ENCODE results near the gene DSC1.

The DSC1 gene

DNA sequence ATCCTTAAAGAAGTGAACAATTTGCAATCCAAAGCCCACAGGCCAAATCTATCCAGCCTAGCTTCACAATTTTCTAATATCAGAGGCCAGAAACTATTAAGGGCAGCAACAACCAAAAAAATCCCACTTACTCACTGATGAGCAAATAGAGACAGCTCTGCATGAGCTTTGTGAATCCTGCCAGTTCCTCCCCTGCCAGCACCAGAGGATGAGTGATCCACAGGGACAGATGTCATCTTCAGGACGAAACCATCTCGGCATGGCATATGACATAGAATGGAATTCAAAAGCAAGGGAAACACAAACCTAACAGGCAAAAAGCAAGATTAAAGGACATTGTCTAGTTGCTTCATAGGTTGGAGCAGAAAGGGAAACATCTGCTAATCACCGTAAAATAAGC is 58.2 kb downstream of the DSC1 start:
- no peak for DNase-seq (ENCODE audit: low read depth in 2 of 2)

DNA sequence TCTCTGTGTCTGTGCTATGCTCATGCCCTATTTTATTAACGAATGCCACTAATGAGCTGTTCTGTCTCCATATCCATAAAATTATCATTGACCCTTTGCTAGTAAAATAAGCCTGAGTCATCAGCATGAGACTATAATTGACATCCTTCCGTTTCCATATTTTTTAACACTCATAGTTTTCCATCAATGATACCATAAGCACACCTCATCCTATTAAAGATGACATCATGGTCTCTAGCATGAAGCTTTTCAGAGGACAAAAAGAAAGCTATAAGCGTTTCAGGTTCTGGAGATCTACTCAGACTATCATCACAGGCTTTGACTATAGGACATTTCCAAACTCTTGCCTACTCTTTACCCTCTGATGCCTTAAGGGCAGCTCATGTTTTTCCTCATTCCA is 59.2 kb downstream of the DSC1 start:
- DNase-seq (ENCODE audit: low read depth in 2 of 2): no peak

DNA sequence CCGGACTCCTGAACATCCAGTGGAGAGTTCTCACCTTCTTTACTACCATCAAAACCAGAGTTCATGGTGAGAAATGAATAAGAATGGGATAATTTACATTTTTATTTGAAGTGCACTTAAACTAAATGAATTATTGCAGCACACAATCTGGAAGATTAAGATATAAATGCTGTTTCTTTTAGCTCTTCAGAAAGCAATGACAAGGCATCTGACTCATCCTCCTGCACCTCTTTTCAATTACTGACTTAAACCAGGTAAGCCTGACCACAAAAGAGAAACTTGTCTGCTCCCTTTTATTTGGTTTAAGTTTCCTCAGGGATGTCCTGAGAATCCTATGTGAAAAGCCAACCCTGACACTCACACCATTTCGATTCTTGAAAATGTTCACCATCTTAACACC is 59.7 kb downstream of the DSC1 start:
- DNase-seq (ENCODE audit: low read depth in 2 of 2): no peak

DNA sequence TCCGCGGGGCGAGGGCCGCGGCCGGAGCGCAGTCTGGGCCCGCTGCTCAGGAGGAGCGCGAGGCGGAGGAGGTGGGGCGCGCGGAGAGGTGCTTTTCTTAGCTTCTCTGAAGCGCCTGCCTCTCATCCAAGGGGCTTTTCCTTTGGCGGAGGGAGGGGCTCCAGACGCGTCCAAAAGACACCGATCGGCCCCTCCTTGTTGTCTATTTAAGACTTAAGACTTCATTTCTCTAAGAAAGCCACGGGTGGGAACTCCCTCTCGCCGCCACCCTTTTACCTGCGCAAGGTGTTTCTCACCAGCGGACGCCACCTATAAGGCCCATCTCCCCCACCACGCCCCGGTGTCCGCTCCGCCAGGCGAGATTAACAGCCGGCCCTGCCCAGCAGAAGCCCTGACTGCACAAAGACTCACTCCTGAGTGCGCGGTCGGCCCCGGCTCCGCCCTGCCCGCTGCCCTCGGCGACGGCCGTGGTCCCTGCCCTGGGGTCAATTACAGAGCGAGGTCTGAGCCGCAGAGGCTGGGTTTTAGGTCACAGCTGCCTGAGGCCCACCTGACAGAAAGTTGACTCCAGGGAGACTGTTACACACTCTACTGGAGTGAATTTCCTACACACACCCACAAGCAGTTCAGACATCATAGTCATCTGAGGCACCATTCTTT is 60.5 kb downstream of the DSC1 start, which contains the start of gene DSC2:
Gene DSC2 (minus strand): TSS at position 397 of the 660 bp plus-strand sequence. CDS start 450 bp downstream, outside the sequence.
- DNase-seq (ENCODE audit: low read depth in 2 of 2): no peak

DNA sequence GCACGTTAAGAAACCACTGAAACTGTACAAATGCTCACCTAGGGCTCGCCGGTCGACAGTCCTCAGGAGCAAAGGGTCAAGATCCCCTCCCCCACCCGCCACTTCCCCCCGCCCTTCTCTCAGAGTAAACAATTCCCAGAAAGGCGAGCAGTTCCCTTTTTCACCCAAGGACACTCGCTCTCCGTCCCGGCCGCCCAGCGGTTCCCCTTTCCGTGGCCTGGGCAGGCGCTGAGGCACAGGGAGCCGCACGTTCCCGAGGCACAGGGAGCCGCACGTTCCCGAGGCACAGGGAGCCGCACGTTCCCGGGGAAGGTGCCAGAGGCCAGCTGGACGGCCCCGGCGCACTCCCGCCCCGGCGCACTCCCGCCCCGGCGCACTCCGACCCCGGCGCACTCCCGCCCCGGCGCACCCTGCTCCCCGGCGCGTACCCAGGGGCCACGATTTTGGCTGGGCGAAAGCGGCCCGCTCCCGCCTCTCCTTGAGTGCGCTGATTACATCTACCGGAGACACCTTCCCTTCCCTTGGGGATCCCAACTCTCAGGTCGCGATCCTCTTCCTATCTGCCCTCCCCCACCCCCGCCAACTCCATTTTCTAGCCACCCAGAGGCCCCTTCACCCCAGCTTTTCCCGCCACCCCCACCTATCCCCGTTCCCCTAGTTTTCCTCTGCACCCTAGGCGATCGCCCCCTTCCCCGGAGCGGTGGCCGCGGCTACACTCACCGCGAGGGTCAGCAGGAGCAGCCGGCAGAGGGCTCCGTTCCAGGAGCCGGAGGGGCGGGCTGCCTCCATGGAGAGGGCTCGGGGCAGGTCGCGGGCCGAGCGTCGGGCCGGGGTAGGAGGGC is 61.3 kb downstream of the DSC1 start:
- DNase-seq (ENCODE audit: low read depth in 2 of 2): no peak

DNA sequence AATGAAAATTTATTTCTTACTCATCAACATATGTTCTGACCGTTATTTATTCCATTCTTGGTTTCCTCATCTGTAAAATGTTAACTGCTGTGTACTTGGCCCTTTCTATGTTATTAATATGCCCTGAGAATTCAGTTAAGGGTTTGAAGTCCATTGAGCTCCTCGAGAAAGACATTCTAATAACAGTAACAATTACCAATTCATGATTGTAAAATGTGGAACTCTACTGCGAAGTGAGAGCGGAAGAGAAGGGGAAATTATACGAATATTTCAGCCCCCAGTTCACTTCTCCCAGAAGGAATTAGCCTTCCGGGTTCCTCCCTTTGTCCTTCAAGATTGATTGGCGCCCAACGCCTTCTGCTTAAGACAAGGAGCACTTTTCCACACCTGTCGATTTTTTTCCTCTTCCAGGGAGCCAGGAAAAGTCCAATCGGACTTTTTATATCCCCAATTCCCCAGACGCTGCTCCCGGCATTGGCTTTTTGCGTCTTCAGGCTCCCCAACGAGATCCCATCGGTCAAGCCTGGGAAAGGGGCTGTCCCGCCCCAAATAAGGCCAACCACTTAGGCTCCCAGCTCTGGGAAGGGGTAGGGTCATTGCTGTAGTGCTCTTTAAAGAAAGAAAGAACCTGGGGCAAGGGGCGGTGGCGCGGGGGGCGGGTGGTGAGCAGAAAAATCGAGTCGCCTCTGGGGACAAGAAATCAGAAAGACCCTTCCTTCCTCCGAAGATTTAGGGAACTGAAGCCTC is 62.0 kb downstream of the DSC1 start:
- DNase-seq (ENCODE audit: low read depth in 2 of 2): no peak

DNA sequence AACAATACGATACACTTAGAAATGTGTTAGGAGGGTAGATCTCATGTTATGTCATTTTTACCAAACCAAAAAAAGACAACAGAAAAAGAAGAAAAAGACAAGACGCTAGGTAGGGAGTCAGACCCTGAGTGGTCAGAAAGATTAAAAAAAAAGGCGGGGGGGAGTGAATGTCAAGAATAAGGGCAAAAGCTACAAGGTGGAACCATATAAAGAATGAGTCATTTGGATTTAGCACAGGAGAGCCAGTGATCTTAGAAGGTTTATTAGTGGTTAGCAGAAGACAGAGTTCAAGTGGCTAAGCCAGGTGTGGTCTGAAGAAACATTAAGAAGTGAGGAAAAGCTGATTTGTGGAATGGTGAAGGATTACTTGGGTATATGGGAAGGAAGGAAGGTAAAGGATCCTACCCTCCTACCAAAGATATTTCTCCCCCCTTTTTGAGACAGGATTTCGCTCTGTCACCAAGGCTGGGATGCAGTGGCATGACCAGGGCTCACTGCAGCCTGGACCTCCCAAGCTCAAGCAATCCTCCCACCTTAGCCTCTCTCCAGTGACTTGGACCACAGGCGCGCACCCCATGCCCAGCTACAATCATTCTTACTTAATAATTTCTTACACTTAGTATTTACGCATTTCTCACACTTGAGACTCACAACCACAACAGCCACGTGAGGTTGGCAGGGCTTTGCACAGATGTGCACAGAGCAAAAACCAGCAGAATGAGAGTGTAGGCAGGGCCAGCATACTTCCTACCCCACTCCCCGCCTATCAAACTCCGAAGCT is 63.0 kb downstream of the DSC1 start:
- no peak for DNase-seq (ENCODE audit: low read depth in 2 of 2)

DNA sequence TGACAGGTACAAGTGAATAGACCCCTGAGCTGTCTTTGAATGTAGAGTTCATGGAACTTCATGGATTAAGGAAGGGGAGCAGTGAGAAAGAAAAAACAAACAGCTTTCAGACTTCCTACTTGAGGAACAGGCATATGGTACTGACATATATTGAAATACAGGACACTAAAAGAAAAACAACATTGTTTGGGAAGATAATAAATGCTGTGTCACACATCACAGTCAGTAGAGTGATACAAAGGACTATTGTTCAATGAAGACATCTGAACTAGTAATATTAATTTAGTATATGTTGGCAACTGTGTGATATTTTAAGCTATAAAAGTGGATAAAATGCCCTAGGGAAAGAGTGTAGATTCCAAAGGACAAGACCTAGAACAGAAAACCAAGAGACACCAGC is 63.8 kb downstream of the DSC1 start:
- no peak for DNase-seq (ENCODE audit: low read depth in 2 of 2)

DNA sequence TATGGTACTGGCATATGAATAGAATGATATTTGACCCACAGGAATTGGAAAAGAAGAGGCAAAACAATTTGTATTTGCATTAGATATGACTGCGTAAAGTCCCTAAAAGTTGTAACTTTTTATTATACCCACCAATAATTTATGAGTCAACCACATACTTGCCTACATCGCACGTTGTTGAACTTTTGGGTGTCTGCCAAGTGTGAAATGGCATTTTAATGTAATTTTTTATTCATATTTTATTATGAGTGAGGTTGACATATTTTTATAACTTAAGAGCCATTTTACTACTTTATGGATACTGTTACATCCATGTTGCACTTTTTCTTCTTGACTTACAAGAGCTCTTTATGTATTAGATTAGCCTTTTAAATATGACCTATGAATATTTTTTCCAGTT is 65.0 kb downstream of the DSC1 start:
- DNase-seq (ENCODE audit: low read depth in 2 of 2): no peak

DNA sequence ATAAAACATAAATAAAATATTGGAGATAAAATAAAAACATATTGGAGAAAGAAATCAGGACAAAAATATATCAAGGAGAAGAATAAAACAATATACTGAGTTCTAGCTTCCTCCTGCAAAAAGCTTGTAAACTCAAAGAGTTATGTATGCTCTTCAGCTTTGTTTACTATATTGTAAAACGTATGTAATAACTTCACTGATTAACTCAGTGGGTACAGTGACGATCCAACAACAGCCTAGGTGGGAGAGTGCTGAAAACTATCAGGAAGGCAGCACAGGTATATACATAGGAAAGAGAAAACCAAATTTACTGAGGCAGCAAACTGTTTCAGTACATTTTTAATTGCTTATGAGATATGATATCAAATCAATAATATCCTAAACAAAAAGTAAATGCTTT is 68.8 kb downstream of the DSC1 start:
- DNase-seq (ENCODE audit: low read depth in 2 of 2): no peak

DNA sequence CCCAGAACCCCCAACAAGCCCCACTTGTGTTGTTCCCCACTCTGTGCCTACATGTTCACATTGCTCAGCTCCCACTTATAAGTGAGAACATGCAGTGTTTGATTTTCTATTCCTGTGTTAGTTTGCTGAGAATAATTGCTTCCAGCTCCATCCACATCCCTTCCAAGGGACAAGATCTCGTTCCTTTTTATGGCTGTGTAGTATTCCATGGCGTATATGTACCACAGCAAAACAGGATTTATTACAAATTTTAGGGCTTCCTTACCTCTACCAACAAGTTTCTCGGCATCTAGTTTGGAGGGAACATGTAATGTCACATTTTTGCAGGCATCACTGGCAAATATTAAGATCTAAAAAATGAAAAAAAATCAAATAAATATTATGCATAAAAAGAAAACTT is 69.4 kb downstream of the DSC1 start:
- no peak for DNase-seq (ENCODE audit: low read depth in 2 of 2)

DNA sequence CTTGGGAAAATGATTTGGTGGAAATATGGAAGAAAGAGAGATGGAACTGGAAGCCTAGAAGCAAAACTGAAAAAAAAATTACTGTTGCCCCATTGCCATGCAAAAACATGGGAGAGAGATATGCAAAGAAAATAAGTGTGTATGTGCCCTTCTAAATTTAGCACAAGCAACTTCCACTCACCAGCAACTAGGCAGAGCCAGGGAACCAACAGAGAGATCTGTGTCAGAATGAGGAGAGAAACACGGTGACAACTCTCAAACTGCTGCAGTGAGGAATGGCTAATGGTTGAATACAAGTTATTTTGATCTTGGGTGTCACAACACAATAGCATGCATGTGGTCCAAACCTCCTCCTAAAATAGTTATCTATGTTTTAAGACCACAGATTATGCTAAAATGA is 71.3 kb downstream of the DSC1 start:
- no peak for DNase-seq (ENCODE audit: low read depth in 2 of 2)

DNA sequence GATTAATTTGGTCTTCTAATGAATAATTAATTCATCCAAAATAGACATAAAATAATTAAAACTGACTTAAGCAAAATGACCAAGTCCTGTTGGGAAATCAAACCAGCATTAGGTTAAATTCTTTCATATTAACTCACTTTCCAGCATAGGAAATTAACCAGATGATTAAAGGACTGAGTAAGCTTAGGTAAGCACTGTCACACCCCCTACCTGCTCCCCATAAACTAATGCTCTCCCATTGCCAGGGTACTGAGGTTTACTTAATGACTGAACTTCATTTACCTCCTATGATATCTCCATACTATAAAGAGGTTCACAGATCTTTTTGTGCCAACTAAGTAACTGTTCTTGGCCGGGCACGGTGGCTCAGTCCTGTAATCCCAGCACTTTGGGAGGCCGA is 74.1 kb downstream of the DSC1 start:
- DNase-seq (ENCODE audit: low read depth in 2 of 2): no peak

DNA sequence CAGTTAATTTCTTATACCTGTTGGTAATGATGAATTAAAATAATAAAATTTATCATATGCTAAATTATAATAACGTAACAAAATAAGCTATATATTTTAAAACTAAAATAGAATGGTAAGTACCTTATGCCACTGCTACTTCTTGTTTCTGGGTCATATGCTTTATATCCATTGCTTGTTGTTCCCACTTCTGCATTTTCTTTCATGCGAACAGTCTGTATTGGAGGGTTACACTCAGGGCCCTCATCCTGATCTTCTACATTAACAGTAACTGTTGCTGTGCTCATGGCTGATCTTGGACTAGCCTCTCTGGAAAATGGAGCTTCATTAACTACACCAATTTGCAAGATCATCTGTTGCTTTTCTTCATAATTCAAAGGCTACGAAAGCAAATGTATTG is 82.7 kb downstream of the DSC1 start:
- no peak for DNase-seq (ENCODE audit: low read depth in 2 of 2)
